Activated T-helper 2 cell treated with anti-CD3 and anti-CD28 coated beads, Interferon-gamma antibody, Interleukin-2, Interleukin-4, amounts not matched to agents 10 μg/mL and 5 μg/mL and 100 μg/mL, durations not matched to agents 14 hours and 24 hours and 36 hours (primary cell): ENCODE results near the gene STK11IP. TPM values are rescaled to one million over a fixed set of nuclear protein-coding genes. Genes with fewer than 3 reads are reported as not detected.

ENCODE experiments used
- DNase-seq: peaks from one replicate; pipeline ENCODE4 v3.0.0; 2021; ENCODE audit warnings: low spot score
- H3K27ac Mint-ChIP-seq: one replicate; pipeline ENCODE4 v1.8.0; 2021; ENCODE audit warnings: mixed read lengths
- H3K27me3 Mint-ChIP-seq: one replicate; pipeline ENCODE4 v1.8.0; 2021; ENCODE audit warnings: low read depth, mixed read lengths
- H3K36me3 Mint-ChIP-seq: one replicate; pipeline ENCODE4 v1.8.0; 2021; ENCODE audit warnings: low read depth, mixed read lengths
- H3K4me1 Mint-ChIP-seq: one replicate; pipeline ENCODE4 v1.8.0; 2021; ENCODE audit warnings: low read depth, mixed read lengths
- H3K4me3 Mint-ChIP-seq: one replicate; pipeline ENCODE4 v1.8.0; 2021; ENCODE audit warnings: low read depth, mild to moderate bottlenecking, moderate library complexity, mixed read lengths
- H3K9me3 Mint-ChIP-seq: one replicate; pipeline ENCODE4 v1.8.0; 2021; ENCODE audit warnings: mixed read lengths
- intact Hi-C: fragments of 100-400 bp; cut with micrococcal nuclease; formaldehyde crosslinking; loops from one replicate; pipeline ENCODE4 v1.15.1; 2023
- total RNA-seq: library from RNA; stranded (reverse); gene quantifications from 2 replicates; pipeline ENCODE4 v1.2.3, GENCODE V29; 2022

Gene STK11IP
- total RNA-seq, 1 donor from 2014 or later, result 32.5 TPM

DNA sequence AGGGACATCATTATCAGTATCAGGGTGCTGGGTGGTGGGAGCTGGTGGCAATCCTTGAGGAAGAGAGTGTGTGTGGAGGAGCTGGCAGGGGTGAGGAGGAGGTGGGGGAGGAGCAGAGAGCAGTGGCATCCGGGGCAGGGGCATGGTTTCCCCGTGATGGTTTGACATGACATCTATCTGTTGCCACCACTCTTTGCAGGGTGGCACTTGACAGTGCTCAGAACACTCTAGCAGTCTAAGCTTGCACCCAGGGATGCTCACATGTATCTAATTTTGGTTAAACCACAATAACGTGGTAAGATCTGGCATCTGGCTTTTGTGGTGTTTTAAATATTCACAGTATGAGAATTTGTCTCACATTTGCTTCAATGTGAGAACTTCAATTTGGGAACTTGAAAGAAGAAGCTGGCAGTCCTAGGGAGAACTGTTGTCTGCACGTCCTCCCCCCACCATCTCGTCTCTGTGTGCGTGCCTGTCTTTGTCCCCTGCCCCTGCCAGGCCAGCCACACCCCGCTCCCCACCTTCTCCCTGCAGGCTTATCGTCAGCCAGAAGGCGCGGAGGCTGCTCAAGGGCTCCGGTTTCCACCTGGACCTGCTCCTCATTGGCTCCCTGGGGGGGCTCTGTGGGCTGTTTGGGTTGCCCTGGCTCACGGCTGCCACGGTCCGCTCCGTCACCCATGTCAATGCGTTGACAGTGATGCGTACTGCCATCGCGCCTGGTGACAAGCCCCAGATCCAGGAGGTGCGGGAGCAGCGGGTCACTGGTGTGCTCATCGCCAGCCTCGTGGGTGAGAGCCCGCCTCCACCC, 41.5 kb downstream of the STK11IP start:
- no peak overlapping the region for H3K4me3 Mint-ChIP-seq

DNA sequence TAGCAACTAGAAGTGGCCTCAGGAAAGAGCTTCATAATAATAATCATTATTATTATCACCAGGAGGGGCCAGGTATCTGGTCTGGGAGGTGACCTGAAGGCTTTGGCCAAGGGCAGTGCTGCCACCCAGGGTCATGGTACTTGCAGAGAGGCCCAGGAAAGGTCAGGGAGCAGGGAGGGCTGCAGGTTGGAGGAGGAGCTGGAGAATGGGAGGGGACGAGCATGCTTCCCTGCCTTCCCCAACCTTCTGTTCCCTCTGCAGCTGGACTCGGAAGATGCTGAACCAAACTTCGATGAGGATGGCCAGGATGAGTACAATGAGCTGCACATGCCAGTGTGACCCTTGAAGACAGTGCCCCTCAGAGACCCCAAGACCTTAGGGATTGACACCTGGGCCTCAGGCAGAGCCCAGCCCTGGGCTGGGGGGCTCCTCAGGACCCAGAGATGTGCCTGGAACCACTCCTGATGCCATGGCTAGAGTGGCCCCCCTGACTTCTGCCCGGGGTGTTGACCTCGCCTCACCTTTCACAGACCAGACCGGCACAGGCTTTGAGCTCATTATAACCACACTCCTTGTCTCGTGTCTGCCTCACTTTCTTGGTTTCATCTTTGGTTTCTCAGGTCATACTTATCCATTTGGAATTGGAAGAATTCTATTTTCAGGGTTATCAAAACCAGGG, 43.9 kb downstream of the STK11IP start:
- Mint-ChIP-seq H3K4me3 (no peak overlapping the region), H3K27me3 (peaks cover 6% of the 10 kb centered on the region), H3K36me3 (no peaks in the 10 kb centered on the region), H3K27ac (no peak overlapping the region), H3K4me1 (peaks cover 6% of the 10 kb centered on the region), H3K9me3 (no peaks in the 10 kb centered on the region)
- DNase-seq, result no peak
- intact Hi-C loops, result loop anchor here (1.0 to 5.0 kb wide), 3 partner anchors 44 to 100 kb away; partner anchors contain the start of gene STK11IP

More for the DNA sequence above, 41.5 kb downstream of the STK11IP start:
- no peak overlapping the region for H3K27ac Mint-ChIP-seq
- no peaks in the 10 kb centered on the region for H3K9me3 Mint-ChIP-seq
- intact Hi-C loops, result no loop called here
- H3K36me3 Mint-ChIP-seq, result no peaks in the 10 kb centered on the region
- DNase-seq, result no peak
- H3K4me1 Mint-ChIP-seq, result peaks cover 6% of the 10 kb centered on the region
- H3K27me3 Mint-ChIP-seq, result peaks cover 6% of the 10 kb centered on the region

DNA sequence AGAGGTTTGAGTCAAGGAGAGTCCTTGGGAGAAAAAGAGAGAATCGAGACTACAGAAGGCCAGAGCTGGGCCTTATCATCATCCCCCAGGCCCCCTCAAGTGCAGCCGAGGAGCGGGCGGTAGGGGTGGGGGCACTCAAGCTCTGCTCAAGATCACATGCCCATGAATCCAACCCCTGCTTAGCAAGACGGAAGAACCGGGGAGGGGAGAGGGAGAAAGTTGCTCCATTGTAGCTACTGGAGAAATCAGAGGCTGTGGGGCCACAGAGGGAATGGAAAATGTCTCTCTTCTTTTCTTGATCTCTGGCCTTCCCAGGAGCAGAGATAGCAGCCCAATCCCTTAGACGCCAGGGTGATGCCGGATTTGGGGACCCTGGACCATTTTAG, 44.4 kb downstream of the STK11IP start:
- no peaks in the 10 kb centered on the region for H3K9me3 Mint-ChIP-seq

DNA sequence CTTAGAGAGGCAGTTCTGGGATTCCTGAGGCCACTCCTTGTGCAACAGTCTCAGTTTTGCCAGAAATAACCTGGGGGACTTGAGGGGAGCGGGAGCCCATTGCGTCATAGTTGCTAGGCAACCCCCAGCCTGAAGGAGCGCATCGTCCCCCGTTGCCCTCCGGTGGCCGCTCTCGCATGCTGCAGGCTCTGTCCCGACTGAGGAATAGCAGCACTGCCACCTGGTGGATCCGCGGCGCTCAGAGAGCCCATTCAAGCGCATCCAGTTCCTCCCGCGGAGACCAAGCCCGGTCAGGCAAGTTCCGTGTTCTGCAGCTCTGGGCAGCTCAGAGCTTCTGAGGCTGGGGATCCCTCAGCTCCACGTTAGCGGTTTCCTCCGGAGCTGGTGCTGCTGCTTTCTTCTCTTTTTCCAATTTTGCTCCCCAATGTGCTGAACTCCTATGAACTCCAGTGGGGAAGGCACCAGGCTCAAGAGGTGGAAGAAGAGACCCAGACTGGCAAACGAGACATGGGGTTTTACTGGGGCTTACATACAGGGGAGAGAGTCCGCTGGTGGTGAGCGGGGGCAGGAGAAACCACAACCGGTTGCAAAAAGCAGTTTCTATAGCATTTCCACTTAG, 44.9 kb downstream of the STK11IP start:
- H3K4me3 Mint-ChIP-seq, result no peak overlapping the region
- no peaks in the 10 kb centered on the region for H3K9me3 Mint-ChIP-seq
- H3K36me3 Mint-ChIP-seq, result no peaks in the 10 kb centered on the region
- H3K4me1 Mint-ChIP-seq, result peaks cover 6% of the 10 kb centered on the region
- H3K27ac Mint-ChIP-seq, result no peak overlapping the region
- DNase-seq, result peak; percentile 85
- intact Hi-C loops, result loop anchor here (1.0 to 5.0 kb wide), 3 partner anchors 45 to 101 kb away; partner anchors contain the start of gene STK11IP
- peaks cover 7% of the 10 kb centered on the region for H3K27me3 Mint-ChIP-seq

More for the DNA sequence above, 44.4 kb downstream of the STK11IP start:
- DNase-seq, result no peak
- H3K4me3 Mint-ChIP-seq, result no peak overlapping the region
- H3K27me3 Mint-ChIP-seq, result peaks cover 6% of the 10 kb centered on the region
- intact Hi-C loops, result loop anchor here (1.0 to 5.0 kb wide), 3 partner anchors 45 to 101 kb away; partner anchors contain the start of gene STK11IP
- no peak overlapping the region for H3K27ac Mint-ChIP-seq
- no peaks in the 10 kb centered on the region for H3K36me3 Mint-ChIP-seq
- peaks cover 6% of the 10 kb centered on the region for H3K4me1 Mint-ChIP-seq

DNA sequence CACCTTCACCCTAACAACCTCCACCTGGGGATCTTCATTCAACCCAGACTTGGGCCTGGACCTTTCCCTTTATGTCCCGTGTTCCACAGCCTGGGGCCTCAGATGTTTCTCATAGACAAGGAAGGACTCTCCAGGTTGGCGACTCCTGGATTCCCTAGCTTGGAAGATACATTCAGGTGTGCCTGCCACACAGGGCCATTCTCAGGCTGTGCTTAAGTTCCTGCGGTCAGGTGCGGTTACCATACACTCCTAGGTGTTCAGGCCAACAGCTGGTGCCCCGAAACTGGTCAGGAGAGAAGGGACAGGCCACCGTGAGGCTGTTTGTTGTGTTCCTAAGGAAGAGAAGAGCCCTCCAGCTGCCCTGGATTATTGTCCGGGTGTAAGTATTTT, 45.4 kb downstream of the STK11IP start:
- H3K9me3 Mint-ChIP-seq, result no peaks in the 10 kb centered on the region
- no peaks in the 10 kb centered on the region for H3K36me3 Mint-ChIP-seq
- no peak overlapping the region for H3K27ac Mint-ChIP-seq
- intact Hi-C loops, result loop anchor here (2.0 to 5.0 kb wide), 2 partner anchors 46 kb away; partner anchors contain the start of gene STK11IP
- H3K4me3 Mint-ChIP-seq, result no peak overlapping the region
- no peak for DNase-seq
- peaks cover 6% of the 10 kb centered on the region for H3K4me1 Mint-ChIP-seq
- H3K27me3 Mint-ChIP-seq, result peaks cover 7% of the 10 kb centered on the region

DNA sequence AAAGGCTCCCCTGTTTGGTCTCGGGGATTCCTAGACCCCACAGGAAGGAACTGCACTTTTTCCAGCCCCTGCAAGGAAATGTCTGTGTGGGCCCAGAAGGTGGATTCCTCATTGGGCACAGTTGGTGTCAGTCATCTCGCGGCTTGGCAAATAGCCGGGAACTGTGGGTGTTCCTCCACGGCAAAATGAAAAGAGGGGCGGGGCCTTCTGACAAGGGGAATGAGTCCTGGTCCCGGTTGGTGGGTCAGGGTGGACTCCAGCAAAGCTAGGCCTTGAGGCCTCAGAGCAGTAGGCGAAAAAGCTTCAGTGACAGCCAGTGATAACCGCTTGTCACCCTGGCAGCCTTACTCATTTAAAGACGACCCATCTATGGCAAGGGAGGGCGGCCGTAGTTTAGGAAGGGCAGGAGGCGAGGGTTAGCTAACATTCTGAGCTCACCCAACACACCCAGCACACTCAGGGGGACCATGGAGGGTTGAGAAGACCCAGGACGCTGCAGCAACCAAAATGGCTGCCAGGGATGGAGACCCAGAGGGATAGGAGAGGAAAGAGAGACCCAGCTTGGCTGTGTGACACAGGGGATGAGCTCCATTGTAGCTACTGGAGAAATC, 46.2 kb downstream of the STK11IP start:
- Mint-ChIP-seq H3K36me3 (no peaks in the 10 kb centered on the region), H3K9me3 (no peaks in the 10 kb centered on the region), H3K4me1 (peaks cover 6% of the 10 kb centered on the region), H3K27ac (no peak overlapping the region), H3K4me3 (no peak overlapping the region), H3K27me3 (peaks cover 7% of the 10 kb centered on the region)
- no peak for DNase-seq
- intact Hi-C loops, result loop anchor here (2.0 to 5.0 kb wide), 2 partner anchors 45 to 47 kb away; partner anchors contain the start of gene STK11IP

DNA sequence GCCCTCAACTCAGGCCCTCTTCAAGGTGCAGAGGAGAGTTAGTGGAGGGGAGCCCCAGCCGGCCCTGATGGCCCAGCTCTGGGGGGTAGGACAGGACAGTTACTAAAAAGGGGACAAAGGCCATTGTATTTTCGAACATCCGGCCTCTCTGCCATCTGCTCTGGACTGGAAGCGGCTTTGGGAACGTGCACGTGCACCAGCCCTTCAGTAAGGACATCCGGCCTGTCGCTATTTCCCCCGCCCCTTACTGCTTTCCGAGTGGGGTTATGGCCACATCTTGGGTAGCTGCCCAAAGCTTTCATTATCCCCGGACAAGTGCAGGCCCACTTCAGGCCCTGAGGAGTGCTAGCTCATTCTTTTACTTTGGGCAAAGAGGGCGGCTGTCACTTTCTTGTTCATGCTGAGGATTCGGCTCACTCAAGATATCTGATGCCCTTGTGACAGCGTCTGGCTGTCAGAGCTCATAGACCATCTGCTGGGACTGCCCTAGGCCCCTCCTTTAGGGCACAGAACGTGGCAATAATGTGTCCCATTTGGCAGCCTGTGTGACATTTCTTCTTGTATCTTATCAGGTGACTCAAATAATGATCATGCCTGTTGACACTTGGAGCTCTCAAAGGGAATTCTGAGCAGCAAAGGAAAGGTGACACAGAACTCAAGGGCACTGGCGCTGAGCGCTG, 47.3 kb downstream of the STK11IP start:
- no peak overlapping the region for H3K4me3 Mint-ChIP-seq
- H3K27me3 Mint-ChIP-seq, result peaks cover 7% of the 10 kb centered on the region
- no peaks in the 10 kb centered on the region for H3K9me3 Mint-ChIP-seq
- DNase-seq, result no peak
- no peak overlapping the region for H3K27ac Mint-ChIP-seq
- no peaks in the 10 kb centered on the region for H3K36me3 Mint-ChIP-seq
- peaks cover 4% of the 10 kb centered on the region for H3K4me1 Mint-ChIP-seq
- intact Hi-C loops, result loop anchor here (5.0 kb wide), 1 partner anchor 48 kb away; the partner anchor contains the start of gene STK11IP

DNA sequence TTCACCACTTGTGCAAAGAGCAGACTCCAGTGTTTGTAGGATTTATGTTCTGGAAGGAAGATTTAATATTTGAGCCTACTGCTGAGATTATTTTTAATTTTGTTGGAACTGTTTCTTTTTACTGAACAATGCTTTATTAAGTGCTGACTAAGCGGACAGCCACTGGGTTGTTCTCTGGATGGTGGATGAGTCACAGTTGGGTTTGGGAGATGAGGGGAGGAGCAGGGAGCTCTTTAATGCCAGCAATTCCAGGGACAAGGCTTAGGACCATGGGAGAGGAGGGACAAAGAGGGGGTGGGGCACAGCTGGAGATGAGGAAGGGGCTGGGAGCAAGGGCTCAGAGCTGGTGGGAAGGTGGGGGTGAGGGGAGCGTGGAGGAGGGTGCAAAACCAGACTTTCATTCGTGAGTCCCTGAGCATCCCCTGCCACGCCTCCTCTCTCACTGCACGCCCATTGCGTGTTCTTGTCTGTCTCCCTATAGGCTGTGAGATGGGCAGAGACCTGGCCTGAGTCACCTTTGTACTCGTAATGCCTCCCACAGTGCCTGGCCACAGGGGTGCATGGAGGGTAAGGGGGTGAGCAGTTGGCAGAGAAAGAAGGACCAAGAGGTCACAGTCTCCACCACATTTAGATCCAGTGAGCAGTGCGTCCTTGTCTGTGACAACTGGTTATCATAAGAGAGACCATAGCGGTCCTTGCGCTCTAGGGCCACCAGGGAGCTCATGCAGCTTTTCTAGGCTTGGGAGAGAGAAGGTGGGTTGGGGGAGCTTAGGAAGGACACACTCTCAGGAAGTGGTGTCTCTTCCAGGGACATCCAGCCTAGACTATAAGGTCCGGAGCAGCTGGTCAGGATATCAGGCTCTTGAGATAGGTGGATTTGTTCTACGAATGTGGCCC, 48.2 kb downstream of the STK11IP start:
- intact Hi-C loops, result no loop called here
- peaks cover 4% of the 10 kb centered on the region for H3K4me1 Mint-ChIP-seq
- DNase-seq, result no peak
- no peak overlapping the region for H3K4me3 Mint-ChIP-seq
- H3K9me3 Mint-ChIP-seq, result no peaks in the 10 kb centered on the region
- H3K36me3 Mint-ChIP-seq, result no peaks in the 10 kb centered on the region
- no peak overlapping the region for H3K27ac Mint-ChIP-seq
- H3K27me3 Mint-ChIP-seq, result peaks cover 9% of the 10 kb centered on the region

DNA sequence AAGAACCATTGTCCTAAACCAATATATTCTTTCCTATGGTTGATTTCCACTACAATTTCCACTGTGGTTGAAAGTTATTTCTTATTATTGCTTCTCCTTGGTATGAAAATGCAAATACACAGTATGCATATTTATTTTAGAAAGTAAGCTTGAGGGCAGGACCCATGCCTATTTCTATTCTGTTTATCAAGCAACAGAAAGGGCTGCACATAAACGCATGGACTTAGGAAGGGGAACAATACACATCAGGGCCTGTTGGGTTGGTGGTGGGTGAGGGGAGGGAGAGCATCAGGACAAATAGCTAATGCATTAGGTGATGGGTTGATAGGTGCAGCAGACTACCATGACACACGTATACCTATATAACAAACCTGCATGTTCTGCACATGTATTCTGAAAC, 50.5 kb downstream of the STK11IP start:
- Mint-ChIP-seq H3K4me3 (no peak overlapping the region), H3K9me3 (no peaks in the 10 kb centered on the region), H3K4me1 (no peaks in the 10 kb centered on the region), H3K27ac (no peak overlapping the region), H3K36me3 (no peaks in the 10 kb centered on the region), H3K27me3 (peaks cover 7% of the 10 kb centered on the region)
- intact Hi-C loops, result no loop called here
- DNase-seq, result no peak

DNA sequence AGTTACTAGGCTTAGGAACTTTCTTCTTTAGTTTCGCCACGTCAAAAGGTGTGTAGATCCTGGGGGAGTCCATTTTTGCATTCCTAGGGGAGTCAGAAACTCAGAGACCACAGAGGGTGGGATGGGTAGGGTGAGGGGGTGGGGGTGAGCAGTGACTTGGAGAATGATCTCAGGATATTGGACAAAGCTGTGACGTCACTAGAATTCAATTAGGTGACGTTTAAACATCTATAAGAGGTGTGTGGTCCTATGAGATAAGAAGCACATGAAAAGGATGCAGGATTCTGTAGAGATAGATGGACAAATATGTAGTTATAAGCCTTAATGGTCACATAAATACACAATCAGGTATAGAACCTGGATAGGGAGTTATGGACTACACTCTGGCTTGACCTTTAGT, 51.3 kb downstream of the STK11IP start:
- no peak overlapping the region for H3K4me3 Mint-ChIP-seq
- H3K4me1 Mint-ChIP-seq, result no peaks in the 10 kb centered on the region
- no peaks in the 10 kb centered on the region for H3K9me3 Mint-ChIP-seq
- H3K27me3 Mint-ChIP-seq, result peaks cover 7% of the 10 kb centered on the region
- H3K27ac Mint-ChIP-seq, result no peak overlapping the region
- H3K36me3 Mint-ChIP-seq, result no peaks in the 10 kb centered on the region
- intact Hi-C loops, result no loop called here
- no peak for DNase-seq

DNA sequence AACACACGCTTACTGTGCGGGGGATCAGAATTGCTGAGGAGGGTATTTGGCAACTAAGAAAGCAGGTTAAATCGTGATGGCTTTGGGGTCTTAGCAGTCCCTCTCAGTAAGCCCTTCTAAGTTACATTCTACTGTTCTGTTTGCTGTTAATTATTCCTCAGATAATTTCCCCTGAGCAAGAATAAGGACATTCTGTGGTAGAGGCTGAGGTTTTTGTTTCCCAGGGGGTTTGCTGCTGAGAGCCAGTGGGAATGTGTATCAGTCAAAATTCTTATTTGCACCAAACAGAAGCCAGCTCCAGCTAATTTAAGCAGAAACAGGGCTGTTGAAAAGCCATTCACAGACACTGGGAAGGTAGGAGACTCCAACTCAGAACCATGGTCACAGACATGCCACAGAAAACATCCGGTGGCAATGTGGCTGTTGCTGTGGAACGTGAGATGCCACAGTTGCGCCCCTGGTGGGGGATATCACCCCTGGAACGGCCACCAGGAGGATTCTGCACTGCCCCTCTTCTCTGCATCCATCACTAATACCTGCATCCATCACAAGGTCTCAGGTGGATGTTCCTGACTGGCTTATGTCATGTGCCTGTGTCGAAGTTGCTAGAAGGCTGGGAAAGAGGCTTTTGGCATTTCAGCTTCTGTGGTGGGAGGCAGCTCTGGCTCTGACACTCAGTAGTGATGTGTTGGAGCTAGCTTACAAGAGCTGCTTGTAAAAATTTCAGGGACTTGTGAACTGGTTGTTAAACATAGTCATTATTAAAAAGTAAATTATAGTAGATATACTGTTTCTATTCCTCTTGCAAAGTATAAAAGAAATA, 53.0 kb downstream of the STK11IP start:
- Mint-ChIP-seq H3K27ac (no peak overlapping the region), H3K27me3 (peaks cover 10% of the 10 kb centered on the region), H3K9me3 (no peaks in the 10 kb centered on the region), H3K36me3 (no peaks in the 10 kb centered on the region), H3K4me3 (no peak overlapping the region), H3K4me1 (no peaks in the 10 kb centered on the region)
- DNase-seq, result no peak
- intact Hi-C loops, result no loop called here
